Naive B cell (primary cell): ENCODE results near the gene KLF16. TPM values are rescaled to one million over a fixed set of nuclear protein-coding genes. Genes with fewer than 3 reads are reported as not detected.
"Not testable (repeated sequence)": the region's sequence is repeated elsewhere in the genome, so short reads cannot be mapped to it uniquely, and the experiment has no call there.

Experiments
- ATAC-seq, 2 donors: fragments of 150-1000 bp; cut with Tn5 transposase; 2 replicates each; pipeline ENCODE4 v1.10.0; 2021; ENCODE audit warnings: low read depth in 2 of 2, mild to moderate bottlenecking in 2 of 2, moderate library complexity in 2 of 2
- DNase-seq: peaks from one replicate; pipeline ENCODE4 v3.0.0; 2022
- H3K27ac Mint-ChIP-seq, 6 donors: one replicate each; pipeline ENCODE4 v1.8.0; 2020 to 2022; ENCODE audit warnings: mild to moderate bottlenecking in 6 of 6, mixed read lengths in 6 of 6, moderate library complexity in 5 of 6, inconsistent platforms in 2 of 6
- H3K27me3 Mint-ChIP-seq, 3 donors: one replicate each; pipeline ENCODE4 v1.8.0; 2021 to 2022; ENCODE audit warnings: mixed read lengths in 3 of 3, mild to moderate bottlenecking in 1 of 3
- H3K36me3 Mint-ChIP-seq, 2 donors: one replicate each; pipeline ENCODE4 v1.8.0; 2020 to 2022; ENCODE audit warnings: mixed read lengths in 2 of 2, inconsistent platforms in 1 of 2, mild to moderate bottlenecking in 1 of 2
- H3K4me1 Mint-ChIP-seq, 3 donors: one replicate each; pipeline ENCODE4 v1.8.0; 2020 to 2022; ENCODE audit warnings: mixed read lengths in 3 of 3, inconsistent platforms in 1 of 3, mild to moderate bottlenecking in 1 of 3, moderate library complexity in 1 of 3
- H3K4me3 Mint-ChIP-seq, 8 donors: one replicate each; pipeline ENCODE4 v1.8.0; 2020 to 2022; ENCODE audit warnings: mild to moderate bottlenecking in 8 of 8, mixed read lengths in 8 of 8, moderate library complexity in 8 of 8, inconsistent platforms in 2 of 8
- H3K9me3 Mint-ChIP-seq, 7 donors: one replicate each; pipeline ENCODE4 v1.8.0; 2020 to 2022; ENCODE audit warnings: mixed read lengths in 7 of 7, mild to moderate bottlenecking in 5 of 7, inconsistent platforms in 2 of 7, moderate library complexity in 1 of 7
- polyA plus RNA-seq, 6 donors: library from polyadenylated mRNA; unstranded; fragments of 300-500 nt; fragmentation: Illumina TruSeq; gene quantifications; one replicate each; pipeline ENCODE4 v1.2.3, GENCODE V29; 2021; ENCODE audit warnings: low read depth in 6 of 6

KLF16 gene
- polyA plus RNA-seq, 6 donors from 2014 or later: 0.43 to 1.4 (median 0.70) TPM

DNA sequence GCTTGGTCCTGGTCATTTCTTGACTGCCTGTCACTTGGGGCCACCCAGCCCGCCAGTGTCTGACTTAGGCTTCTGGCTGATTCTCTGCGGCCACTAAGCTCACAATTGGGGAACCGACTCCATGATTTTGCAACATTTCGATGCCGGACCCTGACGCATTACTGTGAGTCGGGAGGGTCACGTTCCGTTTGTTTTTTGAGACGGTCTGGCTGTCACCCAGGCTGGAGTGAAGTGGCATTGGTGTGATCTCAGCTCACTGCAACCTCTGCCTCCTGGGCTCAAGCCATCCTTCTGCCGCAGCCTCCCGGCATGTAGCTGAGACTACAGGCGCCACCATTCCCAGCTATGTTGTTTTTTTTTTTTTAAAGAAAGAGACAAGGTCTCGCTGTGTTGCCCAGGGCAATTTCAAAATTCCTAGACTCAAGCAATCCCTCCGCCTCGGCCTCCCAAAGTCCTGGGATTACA is 38.6 kb upstream of the KLF16 start:
- no peaks in the 10 kb centered on the region for H3K27me3 Mint-ChIP-seq
- H3K4me3 Mint-ChIP-seq: no peak overlapping the region
- H3K36me3 Mint-ChIP-seq: no peaks in the 10 kb centered on the region
- peaks cover 26 to 62% (median 56%) of the 10 kb centered on the region in 3 donors for H3K4me1 Mint-ChIP-seq
- no peaks in the 10 kb centered on the region for H3K9me3 Mint-ChIP-seq
- no peak for ATAC-seq
- peak overlapping the region in 1 of 6 donors; percentile 30 for H3K27ac Mint-ChIP-seq
- no peak for DNase-seq

DNA sequence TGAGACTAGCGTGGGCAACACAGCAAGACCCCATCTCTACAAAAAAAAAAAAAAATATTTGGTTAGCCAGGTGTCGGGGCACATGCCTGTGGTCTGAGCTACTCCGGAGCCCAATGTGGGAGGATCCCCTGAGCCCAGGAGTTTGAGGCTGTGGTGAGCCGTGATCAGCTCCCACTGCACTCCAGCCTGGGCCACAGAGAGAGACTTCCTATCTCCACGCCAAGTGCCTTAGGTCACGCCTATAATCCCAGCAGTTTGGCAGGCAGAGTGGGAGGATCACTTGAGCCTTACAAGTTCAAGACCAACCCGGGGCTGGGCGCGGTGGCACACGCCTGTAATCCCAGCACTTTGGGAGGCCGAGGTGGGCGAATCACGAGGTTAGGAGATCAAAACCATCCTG is 33.1 kb upstream of the KLF16 start:
- no peak for DNase-seq
- Mint-ChIP-seq H3K4me1 (peaks cover 16 to 72% (median 44%) of the 10 kb centered on the region in 3 donors), H3K36me3 (no peaks in the 10 kb centered on the region), H3K9me3 (no peaks in the 10 kb centered on the region), H3K4me3 (peak overlapping the region; percentile 83 to 96 (median 92)), H3K27ac (peak overlapping the region in 4 of 6 donors; percentile 86 to 99 (median 93)), H3K27me3 (no peaks in the 10 kb centered on the region)
- no peak for ATAC-seq

DNA sequence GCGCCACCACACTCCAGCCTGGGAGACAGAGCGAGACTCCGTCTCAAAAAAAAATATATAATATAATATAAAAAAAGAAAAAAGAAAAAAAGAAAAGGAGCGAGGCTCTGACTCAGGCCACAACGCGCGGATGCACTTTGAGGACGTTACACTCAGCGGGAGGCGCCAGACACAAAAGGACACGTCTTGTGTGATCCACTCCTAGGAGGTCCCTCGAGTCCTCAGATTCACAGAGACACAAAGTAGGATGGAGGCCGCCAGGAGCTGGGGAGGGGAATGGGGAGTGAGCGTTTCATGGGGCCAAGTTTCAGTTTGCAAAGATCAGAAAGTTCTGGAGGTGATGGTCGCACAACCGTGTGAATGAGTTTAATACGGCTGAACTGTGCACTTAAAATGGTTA is 30.4 kb upstream of the KLF16 start:
- Mint-ChIP-seq H3K4me3 (peak overlapping the region in 4 of 8 donors; percentile 28 to 75 (median 55)), H3K9me3 (no peaks in the 10 kb centered on the region), H3K27me3 (no peaks in the 10 kb centered on the region), H3K27ac (peak overlapping the region in 4 of 6 donors; percentile 36 to 87 (median 74)), H3K36me3 (no peaks in the 10 kb centered on the region), H3K4me1 (peaks cover 20 to 65% (median 40%) of the 10 kb centered on the region in 3 donors)
- no peak for DNase-seq
- no peak for ATAC-seq

DNA sequence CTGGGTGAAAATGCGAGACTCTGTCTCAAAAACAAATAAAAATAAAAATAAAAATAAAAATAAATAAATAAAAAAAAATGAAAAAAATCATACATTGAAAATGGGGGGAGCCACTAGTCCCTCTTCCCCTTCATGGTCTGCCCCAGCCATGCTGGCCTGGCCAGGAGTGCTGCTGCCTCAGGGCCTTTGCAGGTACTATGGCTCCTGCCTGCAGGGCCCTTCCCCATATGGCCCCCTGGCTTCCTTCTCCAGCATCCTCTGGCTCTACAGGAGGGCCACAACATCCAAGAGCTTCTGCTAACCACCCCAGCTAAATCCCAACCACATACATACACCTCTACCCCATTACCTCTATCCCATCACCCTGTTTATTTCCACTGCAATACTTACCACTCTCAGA is 26.5 kb upstream of the KLF16 start:
- Mint-ChIP-seq H3K4me3 (peak overlapping the region in 1 of 8 donors; percentile 30), H3K36me3 (no peaks in the 10 kb centered on the region), H3K4me1 (peaks cover 17 to 42% (median 22%) of the 10 kb centered on the region in 3 donors), H3K27ac (peak overlapping the region in 2 of 6 donors; percentile 27 to 33), H3K9me3 (no peaks in the 10 kb centered on the region), H3K27me3 (no peaks in the 10 kb centered on the region)
- no peak for ATAC-seq
- no peak for DNase-seq

DNA sequence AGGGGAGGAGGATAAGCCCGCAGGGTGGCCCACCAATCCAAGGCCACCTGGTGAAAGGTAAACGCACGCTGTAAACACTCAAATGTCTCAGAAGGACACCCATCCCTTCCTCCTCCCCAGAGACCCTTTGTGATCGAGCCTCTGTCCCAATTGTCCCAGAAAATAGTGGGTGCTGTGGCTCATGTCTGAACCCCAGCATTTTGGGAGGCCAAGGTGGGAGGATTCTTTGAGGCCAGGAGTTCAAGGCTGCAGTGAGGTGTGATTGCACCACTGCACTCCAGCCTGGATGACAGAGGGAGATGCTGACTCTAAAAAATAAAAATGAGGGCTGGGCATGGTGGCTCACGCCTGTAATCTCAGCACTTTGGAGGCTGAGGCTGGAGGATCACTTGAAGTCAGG is 25.0 kb upstream of the KLF16 start:
- no peak overlapping the region for H3K4me3 Mint-ChIP-seq
- H3K27me3 Mint-ChIP-seq: no peaks in the 10 kb centered on the region
- ATAC-seq (no peak), DNase-seq (no peak)
- H3K4me1 Mint-ChIP-seq: peaks cover 26 to 44% (median 27%) of the 10 kb centered on the region in 3 donors
- H3K36me3 Mint-ChIP-seq: no peaks in the 10 kb centered on the region
- peak overlapping the region in 2 of 6 donors; percentile 41 to 63 for H3K27ac Mint-ChIP-seq
- H3K9me3 Mint-ChIP-seq: no peaks in the 10 kb centered on the region

DNA sequence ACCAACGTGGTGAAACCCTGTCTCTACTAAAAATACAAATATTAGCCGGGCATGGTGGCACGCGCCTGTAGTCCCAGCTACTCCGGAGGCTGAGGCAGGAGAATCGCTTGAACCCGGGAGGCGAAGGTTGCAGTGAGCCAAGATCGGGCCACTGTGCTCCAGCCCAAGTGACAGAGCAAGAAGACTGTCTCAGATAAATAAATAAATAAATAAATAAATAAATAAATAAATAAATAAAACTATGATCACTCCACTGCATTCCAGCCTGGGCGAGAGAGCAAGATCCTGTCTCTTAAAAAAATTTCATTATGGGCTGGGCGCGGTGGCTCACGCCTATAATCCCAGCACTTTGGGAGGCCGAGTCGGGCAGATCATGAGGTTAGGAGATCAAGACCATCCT is 23.0 kb upstream of the KLF16 start:
- not testable (repeated sequence) for DNase-seq, H3K36me3 Mint-ChIP-seq, H3K27me3 Mint-ChIP-seq, H3K9me3 Mint-ChIP-seq, ATAC-seq
- Mint-ChIP-seq H3K27ac (peak overlapping the region in 1 of 6 donors; percentile 92), H3K4me1 (peaks cover 38 to 41% (median 39%) of the 10 kb centered on the region in 3 donors), H3K4me3 (peak overlapping the region in 4 of 8 donors; percentile 41 to 92 (median 70))

DNA sequence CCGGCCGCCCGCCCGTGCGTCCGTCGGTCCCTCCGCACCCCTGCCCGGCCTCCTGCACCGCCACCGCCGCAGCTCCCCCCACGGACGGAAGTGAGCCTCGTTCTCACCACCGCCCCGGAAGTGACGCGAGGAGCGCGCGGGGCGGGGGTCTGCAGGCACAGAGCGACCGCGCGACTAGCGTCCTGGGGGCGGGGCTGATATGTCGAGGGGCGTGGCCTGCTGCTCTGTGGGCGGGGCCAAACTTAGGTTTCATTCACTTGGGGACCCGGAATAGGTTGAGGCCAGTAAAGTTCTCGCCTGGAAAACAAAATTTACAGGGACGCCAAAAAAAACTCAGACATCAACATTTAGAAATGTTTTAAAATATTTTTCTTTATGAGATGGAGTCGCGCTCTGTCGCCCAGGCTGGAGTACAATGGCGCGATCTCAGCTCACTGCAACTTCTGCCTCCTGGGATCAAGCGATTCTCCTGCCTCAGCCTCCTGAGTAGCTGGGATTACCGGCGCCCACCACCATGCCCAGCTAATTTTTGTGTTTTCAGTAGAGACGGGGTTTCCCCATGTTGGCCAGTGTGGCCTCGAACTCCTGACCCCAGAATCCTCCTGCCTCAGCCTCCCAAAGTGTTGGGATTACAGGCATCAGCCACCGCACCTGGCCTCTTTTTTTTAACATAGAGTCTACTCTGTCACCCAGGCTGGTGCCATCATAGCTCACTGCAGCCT is 22.2 kb upstream of the KLF16 start, which contains the start of gene ABHD17A:
Gene ABHD17A (minus strand): TSS at position 99 of the 722 bp plus-strand sequence. CDS start 3,930 bp downstream, outside the sequence.
- peaks cover 38 to 41% (median 39%) of the 10 kb centered on the region in 3 donors for H3K4me1 Mint-ChIP-seq
- H3K9me3 Mint-ChIP-seq, H3K36me3 Mint-ChIP-seq, H3K27me3 Mint-ChIP-seq: not testable (repeated sequence)
- peak within 1 kb of the TSS; percentile 87 to 98 (median 95) for H3K27ac Mint-ChIP-seq
- peak; percentile 91 for DNase-seq
- ATAC-seq: peak; percentile 97 to 99
- H3K4me3 Mint-ChIP-seq: peak within 1 kb of the TSS; percentile 87 to 99 (median 97)

DNA sequence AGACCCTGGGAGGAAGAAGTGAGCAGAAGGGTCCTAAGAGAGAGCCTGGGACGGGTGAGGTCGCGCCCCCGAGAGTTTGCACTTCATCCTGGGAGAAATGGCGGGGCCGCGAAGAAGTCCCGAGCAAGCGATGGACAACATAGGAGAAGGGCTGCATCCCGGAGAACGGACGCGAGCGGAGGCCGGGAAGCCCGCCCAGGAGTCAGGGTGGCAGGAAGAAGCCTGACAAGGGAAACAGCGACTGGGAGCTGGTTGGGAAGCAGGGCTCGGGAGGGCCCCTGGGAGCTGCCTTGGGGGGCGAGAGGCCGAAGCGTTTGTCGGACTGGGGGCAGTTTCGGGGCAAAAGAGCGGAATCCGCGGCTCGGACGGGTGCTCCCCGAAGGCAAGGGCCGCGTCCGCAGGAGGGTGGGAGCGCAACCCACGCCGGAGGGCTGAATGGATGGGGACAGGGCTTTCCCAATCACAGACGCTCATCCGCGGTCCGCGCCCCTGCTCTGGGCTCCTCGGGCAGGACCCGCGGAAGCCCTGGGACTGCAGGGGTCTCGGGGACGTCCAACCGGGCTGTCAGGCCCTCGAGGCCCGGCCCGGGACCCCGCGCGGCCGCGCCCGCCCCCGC is 21.4 kb upstream of the KLF16 start:
- Mint-ChIP-seq H3K4me3 (peak overlapping the region; percentile 87 to 99 (median 97)), H3K4me1 (peaks cover 34 to 41% (median 38%) of the 10 kb centered on the region in 3 donors), H3K36me3 (no peaks in the 10 kb centered on the region), H3K27me3 (no peaks in the 10 kb centered on the region), H3K9me3 (no peaks in the 10 kb centered on the region), H3K27ac (peak overlapping the region; percentile 87 to 98 (median 95))
- DNase-seq (no peak), ATAC-seq (peak; percentile 12 to 13)

DNA sequence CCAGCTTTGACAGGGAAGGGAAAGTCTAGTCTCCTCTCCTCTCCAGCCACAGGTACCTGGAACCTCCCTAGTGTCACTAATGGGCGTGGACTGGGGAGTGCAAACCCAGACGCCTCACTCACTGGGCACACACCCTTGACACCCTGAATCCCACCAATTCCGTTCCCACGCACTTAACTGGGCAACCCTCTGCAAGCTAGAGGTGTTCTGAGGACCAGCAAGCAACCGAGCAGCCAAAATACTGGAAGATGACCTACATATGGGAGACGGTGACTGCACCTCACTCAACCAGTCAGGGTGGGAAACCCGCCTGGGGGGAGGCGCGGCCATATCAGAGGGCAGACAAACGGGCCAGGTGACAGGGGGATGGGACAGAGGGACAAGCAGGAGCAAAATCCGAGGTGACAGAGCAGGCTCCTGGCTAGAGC is 20.9 kb upstream of the KLF16 start:
- H3K4me3 Mint-ChIP-seq: peak overlapping the region; percentile 87 to 99 (median 97)
- no peak for DNase-seq
- no peaks in the 10 kb centered on the region for H3K36me3 Mint-ChIP-seq
- H3K27ac Mint-ChIP-seq: peak overlapping the region; percentile 87 to 98 (median 95)
- ATAC-seq: no peak
- peaks cover 34 to 41% (median 38%) of the 10 kb centered on the region in 3 donors for H3K4me1 Mint-ChIP-seq
- H3K27me3 Mint-ChIP-seq: no peaks in the 10 kb centered on the region
- no peaks in the 10 kb centered on the region for H3K9me3 Mint-ChIP-seq

DNA sequence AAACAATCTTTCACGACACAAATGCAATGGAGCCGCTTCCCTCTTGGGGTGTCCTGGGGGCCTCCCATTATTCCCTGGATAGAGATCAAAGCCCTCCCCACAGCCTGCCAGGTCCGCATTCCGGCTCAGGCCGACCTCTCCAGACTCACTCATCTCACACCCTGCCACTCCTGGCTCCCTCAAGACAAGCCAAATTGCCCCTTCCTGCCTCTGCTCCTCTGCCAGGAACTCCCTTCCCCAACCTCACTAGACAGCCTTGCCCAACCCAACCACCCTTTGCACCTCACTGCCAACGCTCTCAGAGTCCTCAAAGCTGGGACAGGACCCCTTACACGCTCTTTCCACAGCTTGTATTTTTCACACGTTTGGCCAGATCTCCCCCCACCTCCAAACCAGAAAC is 20.4 kb upstream of the KLF16 start:
- Mint-ChIP-seq H3K9me3 (no peaks in the 10 kb centered on the region), H3K4me3 (peak overlapping the region; percentile 87 to 99 (median 97)), H3K36me3 (no peaks in the 10 kb centered on the region), H3K27ac (peak overlapping the region; percentile 47 to 98 (median 90)), H3K4me1 (peaks cover 34 to 41% (median 38%) of the 10 kb centered on the region in 3 donors), H3K27me3 (no peaks in the 10 kb centered on the region)
- DNase-seq (no peak), ATAC-seq (no peak)

DNA sequence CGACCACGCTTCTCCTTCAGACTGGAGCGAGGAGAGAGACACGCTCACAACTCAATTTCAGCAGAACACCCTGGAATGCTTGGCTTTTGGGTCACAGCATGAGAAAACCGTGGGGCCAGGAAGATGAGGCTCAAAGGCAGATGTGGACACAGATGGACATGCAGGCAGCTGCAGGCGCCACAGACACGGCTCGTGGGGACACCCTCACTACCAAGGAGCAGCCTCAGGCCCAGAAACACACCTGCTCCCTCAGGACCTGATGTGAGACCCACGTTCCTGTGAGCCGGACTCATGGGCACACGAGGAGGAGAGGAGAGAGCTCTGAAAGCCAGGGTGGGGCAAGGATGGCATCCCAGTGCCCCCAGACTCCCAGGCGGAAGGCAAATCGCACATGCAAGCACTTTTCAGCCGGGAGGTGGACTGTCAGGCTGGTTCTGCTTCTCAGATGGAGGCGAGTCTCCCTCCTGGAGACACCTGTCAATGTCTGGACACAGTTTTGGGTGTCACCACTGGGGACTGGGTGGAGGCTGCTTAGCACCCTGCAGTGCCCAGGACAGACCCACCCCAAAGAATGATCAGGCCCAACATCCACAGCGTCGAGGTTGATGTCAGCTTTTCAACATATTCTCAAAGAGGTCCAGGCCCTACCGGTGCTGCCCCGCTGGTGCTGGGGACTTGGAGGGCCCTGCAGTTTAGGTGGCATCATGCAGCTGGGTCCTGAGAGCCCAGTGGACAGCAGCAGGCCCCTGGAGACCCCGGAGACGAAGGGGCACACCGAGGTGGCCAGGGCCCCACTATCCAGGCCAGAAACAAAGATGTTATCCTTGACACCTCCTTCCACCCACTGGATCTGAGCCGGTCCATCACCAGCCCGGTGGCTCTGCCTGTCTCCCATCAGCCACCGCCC is 19.7 kb upstream of the KLF16 start:
- no peak for ATAC-seq
- no peaks in the 10 kb centered on the region for H3K27me3 Mint-ChIP-seq

DNA sequence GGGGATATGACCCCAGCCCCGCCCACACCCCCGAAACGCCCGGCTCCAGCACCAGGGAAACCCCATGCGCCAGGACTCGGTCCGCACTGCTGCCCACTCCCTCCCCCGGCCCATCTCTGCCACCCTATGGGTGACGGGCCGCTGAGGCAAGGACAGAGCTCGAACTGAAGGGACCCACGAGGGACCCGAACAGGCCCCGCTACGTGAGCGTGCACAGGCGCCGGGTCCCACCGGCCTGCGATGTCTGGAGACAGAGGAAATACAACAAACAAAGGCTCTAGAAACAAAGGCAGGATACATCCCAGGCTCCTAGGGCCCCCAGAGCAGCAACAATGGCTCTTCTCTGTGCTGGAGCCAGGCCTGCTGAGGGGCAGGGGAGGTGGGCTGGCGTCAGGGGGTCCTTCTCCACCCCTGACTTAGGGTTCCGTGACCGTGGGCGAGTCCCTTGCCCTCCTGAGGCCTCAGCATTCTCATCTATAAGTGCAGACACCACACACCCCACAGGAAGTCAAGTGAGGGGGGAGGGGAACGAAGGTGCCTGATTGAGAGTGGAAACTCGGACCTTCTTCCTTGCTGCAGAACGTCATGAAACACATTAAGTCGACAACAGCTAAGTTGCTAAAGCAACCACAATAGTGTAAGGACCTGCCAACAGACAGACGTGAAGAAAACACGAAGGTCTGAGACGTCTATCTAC is 18.9 kb upstream of the KLF16 start:
- Mint-ChIP-seq H3K4me3 (peak overlapping the region in 7 of 8 donors; percentile 59 to 99 (median 87)), H3K27ac (peak overlapping the region in 4 of 6 donors; percentile 56 to 92 (median 82)), H3K4me1 (peaks cover 29 to 36% (median 35%) of the 10 kb centered on the region in 3 donors), H3K36me3 (no peaks in the 10 kb centered on the region), H3K9me3 (no peaks in the 10 kb centered on the region), H3K27me3 (no peaks in the 10 kb centered on the region)
- ATAC-seq: no peak
- DNase-seq: no peak

More for the DNA sequence above, 19.7 kb upstream of the KLF16 start:
- Mint-ChIP-seq H3K36me3 (no peaks in the 10 kb centered on the region), H3K4me1 (peaks cover 34 to 41% (median 38%) of the 10 kb centered on the region in 3 donors), H3K9me3 (no peaks in the 10 kb centered on the region), H3K27ac (peak overlapping the region in 5 of 6 donors; percentile 76 to 92 (median 87)), H3K4me3 (peak overlapping the region; percentile 87 to 99 (median 97))
- DNase-seq: no peak
